ENCODE results near the gene ETDC.

The ETDC gene

GRCh38 chrX:135345107-135345589 is 35.9 kb downstream of the ETDC start:
- in situ Hi-C loops (cut with MboI; ENCODE audit: low sequenced_read_pairs) = no loop called here

- in situ Hi-C loops (cut with MboI; ENCODE audit: low sequenced_read_pairs) = no loop called here
Observed at GRCh38 chrX:135346975-135347374, 37.7 kb downstream of the ETDC start.

GRCh38 chrX:135347381-135348016 is 38.2 kb downstream of the ETDC start:
- in situ Hi-C loops (cut with MboI; ENCODE audit: low sequenced_read_pairs) = no loop called here

- in situ Hi-C loops (cut with MboI; ENCODE audit: low sequenced_read_pairs) = no loop called here
Observed at GRCh38 chrX:135354288-135354687, 45.0 kb downstream of the ETDC start.
